B cell (primary cell): ENCODE data around the gene FBXO9. TPM values are rescaled to one million over a fixed set of nuclear protein-coding genes. Genes with fewer than 3 reads are reported as not detected.

ENCODE experiments used
- ATAC-seq: fragments of 200-7000 bp; cut with Tn5 transposase; one replicate; pipeline ENCODE4 v1.10.0; 2021; ENCODE audit warnings: low read depth, mild to moderate bottlenecking, moderate number of reproducible peaks, moderate library complexity
- CTCF ChIA-PET: fragments of 350-600 bp; sonication (Branson Sonifier 250); formaldehyde crosslinking; loops from one replicate; lab custom pipeline; 2021; ENCODE audit warnings: antibody characterized with exemption, inconsistent platforms; lab: Charles Lee
- POLR2A ChIA-PET: fragments of 350-600 bp; sonication (Branson Sonifier 250); formaldehyde crosslinking; loops from one replicate; lab custom pipeline; 2021; ENCODE audit warnings: antibody characterized with exemption; lab: Charles Lee
- DNase-seq: peaks from one replicate; pipeline ENCODE4 v3.0.0; 2013
- H2AFZ ChIP-seq: 2 replicates; pipeline ENCODE4 v1.6.1; 2012; ENCODE audit warnings: mild to moderate bottlenecking, low read depth, low read length; ENCODE audit not compliant: insufficient read depth, poor library complexity, severe bottlenecking
- H3K27ac ChIP-seq, 2 donors: 1 replicate in 1 of 2; 2 replicates in 1 of 2; pipeline ENCODE4 v1.5.1; 2012 to 2013; ENCODE audit warnings: low read length in 2 of 2, mild to moderate bottlenecking in 2 of 2, moderate library complexity in 1 of 2
- H3K27me3 ChIP-seq, 4 experiments: fragments of 200-600 bp in 1 of 4; sonication (generic) in 1 of 4; replicated peaks in 1 of 4; 1 replicate in 2 of 4; 2 replicates in 2 of 4; pipeline versions ENCODE4 v1.6.1 to v1.7.0; 2013 to 2016; ENCODE audit warnings: low read length in 3 of 4, mild to moderate bottlenecking in 2 of 4, mixed read lengths in 1 of 4, moderate library complexity in 1 of 4; ENCODE audit not compliant: insufficient read depth in 4 of 4, control insufficient read depth in 3 of 4; ENCODE audit errors: control extremely low read depth in 1 of 4
- H3K36me3 ChIP-seq, 2 experiments: replicated peaks in 1 of 2; 1 replicate in 1 of 2; 2 replicates in 1 of 2; pipeline versions ENCODE4 v1.6.1 to v1.7.1; 2013; ENCODE audit warnings: low read length in 1 of 2; ENCODE audit not compliant: insufficient read depth in 2 of 2, control insufficient read depth in 1 of 2; ENCODE audit errors: control extremely low read depth in 1 of 2, extremely low read depth in 1 of 2
- H3K4me1 ChIP-seq, 2 donors: fragments of 200-600 bp in 1 of 2; sonication (generic) in 1 of 2; 1 replicate in 1 of 2; 2 replicates in 1 of 2; pipeline versions ENCODE4 v1.5.1 to v1.6.1; 2013 to 2017; ENCODE audit warnings: low read length in 2 of 2; ENCODE audit not compliant: control insufficient read depth in 2 of 2, insufficient read depth in 2 of 2
- H3K4me2 ChIP-seq: replicated peaks from 2 replicates; pipeline ENCODE3; 2012; ENCODE audit warnings: mild to moderate bottlenecking, low read depth, low read length; ENCODE audit not compliant: poor library complexity, severe bottlenecking
- H3K4me3 ChIP-seq, 5 experiments: fragments of 200-600 bp in 1 of 5; sonication (generic) in 1 of 5; 1 replicate in 3 of 5; 2 replicates in 2 of 5; pipeline versions ENCODE4 v1.5.1 to v1.7.0; 2011 to 2016; ENCODE audit warnings: low read length in 4 of 5, mild to moderate bottlenecking in 4 of 5, low read depth in 2 of 5, control low read depth in 1 of 5, moderate library complexity in 1 of 5; ENCODE audit not compliant: insufficient read depth in 1 of 5; ENCODE audit errors: control extremely low read depth in 1 of 5, extremely low read depth in 1 of 5
- H3K79me2 ChIP-seq: fragments of 200-600 bp; sonication (generic); one replicate; pipeline ENCODE4 v1.6.0; 2016; ENCODE audit warnings: low read length; ENCODE audit not compliant: control insufficient read depth, insufficient read depth
- H3K9ac ChIP-seq: fragments of 200-600 bp; sonication (generic); 2 replicates; pipeline ENCODE4 v1.6.1; 2017; ENCODE audit warnings: mild to moderate bottlenecking, low read length, moderate library complexity
- H3K9me3 ChIP-seq, 3 donors: one replicate each; pipeline versions ENCODE4 v1.6.1 to v1.7.1; 2013; ENCODE audit warnings: low read length in 2 of 3; ENCODE audit not compliant: control insufficient read depth in 2 of 3, insufficient read depth in 1 of 3; ENCODE audit errors: control extremely low read depth in 1 of 3
- H4K20me1 ChIP-seq: 2 replicates; pipeline ENCODE4 v1.6.0; 2012; ENCODE audit warnings: mild to moderate bottlenecking, low read length; ENCODE audit not compliant: insufficient read depth, control insufficient read depth, poor library complexity, severe bottlenecking
- H3K27ac Mint-ChIP-seq: one replicate; pipeline ENCODE4 v1.8.0; 2021; ENCODE audit warnings: mixed read lengths
- H3K27me3 Mint-ChIP-seq: one replicate; pipeline ENCODE4 v1.8.0; 2021; ENCODE audit warnings: mixed read lengths
- H3K4me1 Mint-ChIP-seq: one replicate; pipeline ENCODE4 v1.8.0; 2021; ENCODE audit warnings: mixed read lengths
- H3K4me3 Mint-ChIP-seq: one replicate; pipeline ENCODE4 v1.8.0; 2021; ENCODE audit warnings: mixed read lengths
- H3K9me3 Mint-ChIP-seq: one replicate; pipeline ENCODE4 v1.8.0; 2022; ENCODE audit warnings: mixed read lengths; ENCODE audit not compliant: insufficient read depth
- EZH2 ChIP-seq: IDR thresholded peaks from 2 replicates; pipeline ENCODE4 v1.6.1; 2012; ENCODE audit warnings: borderline replicate concordance, low read depth, mild to moderate bottlenecking, moderate library complexity, low read length; ENCODE audit not compliant: insufficient read depth, poor library complexity, severe bottlenecking
- WGBS: methylation state at CpG from one replicate; pipeline ENCODE4 v1.1.5; 2013; ENCODE audit warnings: missing lambda C conversion rate; ENCODE audit not compliant: insufficient coverage; 5-methylcytosine and 5-hydroxymethylcytosine counted together
- intact Hi-C: fragments of 100-400 bp; cut with micrococcal nuclease; formaldehyde crosslinking; loops from one replicate; pipeline ENCODE4 v1.10.0; 2022
- polyA plus RNA-seq: library from polyadenylated mRNA; depleted of rRNA; stranded (reverse); fragments of >200 nt; gene quantifications from 2 replicates; pipeline ENCODE4 v1.2.3, GENCODE V29; 2012
- total RNA-seq, 2 donors: library from RNA; stranded (reverse); fragments of 120-200 nt in 1 of 2; gene quantifications; 1 replicate in 1 of 2; 2 replicates in 1 of 2; pipeline versions ENCODE4 v1.2.3 to v1.2.4, GENCODE V29; 2013 to 2022
- TF ChIP-seq, protein P1 (sequence below): fragments of 200-600 bp; IDR thresholded peaks from one replicate; pipeline ENCODE4 v1.8.0; 2022; ENCODE audit warnings: antibody characterized with exemption, mild to moderate bottlenecking

Gene FBXO9
- total and polyA plus RNA-seq, 2 donors (not counting 1 experiment from before 2014, with no cell fraction given), result 105 TPM

DNA sequence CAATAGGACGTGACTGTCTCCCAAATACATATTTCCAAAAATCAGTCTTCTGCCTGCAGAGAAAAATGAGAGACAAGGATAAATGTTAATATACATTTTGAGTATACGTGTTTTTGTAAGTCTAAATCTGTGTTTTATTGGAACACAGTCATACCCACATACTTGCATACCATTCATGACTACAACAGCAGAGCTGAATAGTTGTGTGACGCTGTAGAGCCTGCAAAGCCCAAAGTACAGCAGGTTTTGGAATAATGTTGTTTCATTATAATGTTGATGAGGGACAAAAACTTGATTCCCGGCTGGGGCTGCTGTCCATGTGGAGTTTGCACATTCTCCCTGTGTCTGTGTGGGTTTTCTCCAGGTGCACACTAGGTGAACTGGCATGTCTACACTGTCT lies 23.8 kb upstream of the FBXO9 start:
- no peaks in the 10 kb centered on the region for H3K27me3 Mint-ChIP-seq
- H3K9me3 ChIP-seq, result no peaks in the 10 kb centered on the region
- no peak overlapping the region for H2AFZ ChIP-seq
- DNase-seq (no peak), ATAC-seq (no peak)
- H3K4me1 Mint-ChIP-seq, result no peaks in the 10 kb centered on the region
- no peak overlapping the region for H3K27ac Mint-ChIP-seq
- no peaks in the 10 kb centered on the region for H3K27me3 ChIP-seq
- H3K4me3 ChIP-seq, result no peak overlapping the region
- H3K36me3 ChIP-seq, result peaks cover 0 to 28% of the 10 kb centered on the region in 2 experiments
- intact Hi-C loops, result no loop called here
- TF ChIP-seq, protein P1, sequence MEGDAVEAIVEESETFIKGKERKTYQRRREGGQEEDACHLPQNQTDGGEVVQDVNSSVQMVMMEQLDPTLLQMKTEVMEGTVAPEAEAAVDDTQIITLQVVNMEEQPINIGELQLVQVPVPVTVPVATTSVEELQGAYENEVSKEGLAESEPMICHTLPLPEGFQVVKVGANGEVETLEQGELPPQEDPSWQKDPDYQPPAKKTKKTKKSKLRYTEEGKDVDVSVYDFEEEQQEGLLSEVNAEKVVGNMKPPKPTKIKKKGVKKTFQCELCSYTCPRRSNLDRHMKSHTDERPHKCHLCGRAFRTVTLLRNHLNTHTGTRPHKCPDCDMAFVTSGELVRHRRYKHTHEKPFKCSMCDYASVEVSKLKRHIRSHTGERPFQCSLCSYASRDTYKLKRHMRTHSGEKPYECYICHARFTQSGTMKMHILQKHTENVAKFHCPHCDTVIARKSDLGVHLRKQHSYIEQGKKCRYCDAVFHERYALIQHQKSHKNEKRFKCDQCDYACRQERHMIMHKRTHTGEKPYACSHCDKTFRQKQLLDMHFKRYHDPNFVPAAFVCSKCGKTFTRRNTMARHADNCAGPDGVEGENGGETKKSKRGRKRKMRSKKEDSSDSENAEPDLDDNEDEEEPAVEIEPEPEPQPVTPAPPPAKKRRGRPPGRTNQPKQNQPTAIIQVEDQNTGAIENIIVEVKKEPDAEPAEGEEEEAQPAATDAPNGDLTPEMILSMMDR, result no peak
- no peak for TF ChIP-seq EZH2
- H3K27ac ChIP-seq, result no peak overlapping the region
- H4K20me1 ChIP-seq, result no peaks in the 10 kb centered on the region
- no peaks in the 10 kb centered on the region for H3K79me2 ChIP-seq
- no peak overlapping the region for H3K4me2 ChIP-seq
- H3K4me1 ChIP-seq, result no peaks in the 10 kb centered on the region
- WGBS, result 100% methylated on average over 2 of the region's 4 CpGs
- POLR2A ChIA-PET, result no interaction called here
- CTCF ChIA-PET, result interaction anchor here (1.2 kb wide), 1 partner anchor 225 kb away, joined by 3 read pairs; no protein-coding TSS in a partner anchor
- no peaks in the 10 kb centered on the region for H3K9me3 Mint-ChIP-seq
- no peak overlapping the region for H3K9ac ChIP-seq
- no peak overlapping the region for H3K4me3 Mint-ChIP-seq

DNA sequence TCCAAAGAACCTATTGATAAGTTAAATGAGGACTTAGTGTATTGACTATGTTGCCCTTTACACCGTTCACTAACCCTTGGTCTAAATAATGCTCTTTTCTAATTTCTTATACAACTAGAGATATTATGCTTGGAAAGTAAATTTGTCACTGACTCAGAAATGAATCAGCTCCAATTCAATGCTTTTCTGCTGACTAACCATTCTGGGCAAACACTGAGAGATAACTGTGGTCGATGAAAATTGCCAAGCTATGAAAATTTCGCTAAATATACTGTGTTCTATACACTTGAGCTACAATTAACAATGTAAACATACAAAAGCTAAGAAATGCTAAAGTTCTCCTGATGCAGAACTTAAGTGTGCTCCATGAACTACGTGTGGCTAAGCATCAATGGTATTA lies 23.1 kb upstream of the FBXO9 start:
- H3K36me3 ChIP-seq, result peaks cover 0 to 28% of the 10 kb centered on the region in 2 experiments
- Mint-ChIP-seq H3K27ac (no peak overlapping the region), H3K27me3 (no peaks in the 10 kb centered on the region), H3K4me1 (peaks cover 3% of the 10 kb centered on the region), H3K4me3 (no peak overlapping the region), H3K9me3 (no peaks in the 10 kb centered on the region)
- H3K27me3 ChIP-seq, result no peaks in the 10 kb centered on the region
- H2AFZ ChIP-seq, result no peak overlapping the region
- H4K20me1 ChIP-seq, result no peaks in the 10 kb centered on the region
- WGBS, result no CpG with 5 or more reads among the region's 4 CpGs
- H3K4me3 ChIP-seq, result no peak overlapping the region
- ChIA-PET POLR2A (no interaction called here), CTCF (interaction anchor here (1.2 to 1.3 kb wide), 2 partner anchors 21 to 226 kb away, joined by 3 read pairs; no protein-coding TSS in a partner anchor)
- H3K9me3 ChIP-seq, result no peaks in the 10 kb centered on the region
- H3K9ac ChIP-seq, result no peak overlapping the region
- H3K4me2 ChIP-seq, result no peak overlapping the region
- intact Hi-C loops, result no loop called here
- ATAC-seq (no peak), DNase-seq (no peak)
- TF ChIP-seq EZH2, result no peak
- TF ChIP-seq, protein P1, result no peak
- H3K27ac ChIP-seq, result no peak overlapping the region
- H3K4me1 ChIP-seq, result no peaks in the 10 kb centered on the region
- H3K79me2 ChIP-seq, result no peaks in the 10 kb centered on the region
